H1 (cell line): ENCODE results near the gene GABARAPL1.

Experiments used
- CBX8 ChIP-seq: fragments of 300-800, 300-1000 bp; sonication (generic); IDR thresholded peaks from 2 replicates; pipeline ENCODE4 v1.7.1; 2016; ENCODE audit warnings: low read depth, low read length, borderline replicate concordance
- CREB1 ChIP-seq: IDR thresholded peaks from 2 replicates; pipeline ENCODE4 v1.6.1; 2012; ENCODE audit warnings: inconsistent platforms
- EZH2 ChIP-seq: fragments of 200-600 bp; sonication (generic); IDR thresholded peaks from 2 replicates; pipeline ENCODE4 v1.7.1; 2012; ENCODE audit warnings: low read depth, mild to moderate bottlenecking, moderate library complexity, low read length, inconsistent platforms; ENCODE audit not compliant: severe bottlenecking
- JUND ChIP-seq: IDR thresholded peaks from 2 replicates; pipeline ENCODE4 v1.6.1; 2011; ENCODE audit warnings: mild to moderate bottlenecking, improper control_type of control experiment, low read length
- POLR2A ChIP-seq, 2 experiments: IDR thresholded peaks; 1 replicate in 1 of 2; 2 replicates in 1 of 2; pipeline ENCODE4 v1.6.1; 2011; ENCODE audit warnings: low read depth in 2 of 2, low read length in 2 of 2, mild to moderate bottlenecking in 2 of 2; ENCODE audit errors: control extremely low read depth in 1 of 2
- POLR2AphosphoS5 ChIP-seq: IDR thresholded peaks from 2 replicates; pipeline ENCODE4 v1.6.1; 2011; ENCODE audit warnings: low read depth, low read length
- RFX5 ChIP-seq: IDR thresholded peaks from 2 replicates; pipeline ENCODE4 v1.6.1; 2011; ENCODE audit warnings: low read depth, low read length, improper control_type of control experiment, borderline replicate concordance
- SIX5 ChIP-seq: IDR thresholded peaks from 2 replicates; pipeline ENCODE4 v1.6.1; 2011; ENCODE audit warnings: mild to moderate bottlenecking, low read depth, low read length
- TAF1 ChIP-seq: IDR thresholded peaks from 2 replicates; pipeline ENCODE4 v1.6.1; 2011; ENCODE audit warnings: mild to moderate bottlenecking, low read depth, low read length
- ZNF274 ChIP-seq: IDR thresholded peaks from 2 replicates; pipeline ENCODE4 v1.7.0; 2012; ENCODE audit warnings: low read length, borderline replicate concordance; ENCODE audit errors: extremely low read depth
- TF ChIP-seq, protein P1 (sequence below): fragments of 300-600 bp; sonication (generic); IDR thresholded peaks from 2 replicates; pipeline ENCODE4 v1.7.1; 2012; ENCODE audit warnings: low read length, moderate library complexity, mild to moderate bottlenecking, inconsistent platforms; ENCODE audit not compliant: insufficient replicate concordance
- TF ChIP-seq, protein P2 (sequence below), 3 experiments: IDR thresholded peaks; 1 replicate in 2 of 3; 2 replicates in 1 of 3; pipeline versions ENCODE4 v1.5.1 to v1.6.1; 2011; ENCODE audit warnings: low read length in 3 of 3, mild to moderate bottlenecking in 3 of 3, inconsistent platforms in 2 of 3, low read depth in 1 of 3, moderate library complexity in 1 of 3; ENCODE audit not compliant: insufficient read depth in 1 of 3; ENCODE audit errors: control extremely low read depth in 1 of 3

DNA sequence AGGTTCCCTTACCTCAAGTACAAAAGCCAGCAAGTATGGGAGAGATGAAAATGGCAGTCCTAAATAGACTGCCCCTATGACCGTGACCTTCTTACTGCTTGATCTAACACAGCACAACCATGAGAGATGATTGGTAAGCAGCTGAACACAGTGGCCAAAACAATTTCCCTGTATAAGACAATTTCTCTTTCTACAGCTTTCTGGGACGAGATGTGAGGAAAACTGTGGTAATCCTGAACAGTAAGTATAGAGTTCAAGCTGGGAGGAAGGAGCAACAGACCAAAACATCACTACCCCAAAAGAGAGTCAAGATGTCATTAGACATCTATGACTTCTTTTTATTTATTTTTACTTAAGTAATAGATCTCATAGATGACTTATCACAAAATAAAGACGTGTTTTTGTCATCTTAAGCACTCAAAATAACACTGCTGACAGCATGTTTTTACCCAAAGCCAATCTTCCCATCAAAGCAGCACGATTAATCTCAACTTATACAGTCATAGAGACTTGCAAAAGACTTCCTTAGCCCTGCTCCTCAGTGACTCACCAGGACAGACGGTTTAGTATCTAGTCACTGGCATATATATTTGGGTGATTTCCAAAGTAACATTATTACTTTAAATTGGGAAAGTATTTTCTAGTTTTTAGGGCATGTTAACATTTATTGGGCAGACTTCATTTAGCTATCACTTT is 30.2 kb upstream of the GABARAPL1 start:
- TF ChIP-seq, protein P1, sequence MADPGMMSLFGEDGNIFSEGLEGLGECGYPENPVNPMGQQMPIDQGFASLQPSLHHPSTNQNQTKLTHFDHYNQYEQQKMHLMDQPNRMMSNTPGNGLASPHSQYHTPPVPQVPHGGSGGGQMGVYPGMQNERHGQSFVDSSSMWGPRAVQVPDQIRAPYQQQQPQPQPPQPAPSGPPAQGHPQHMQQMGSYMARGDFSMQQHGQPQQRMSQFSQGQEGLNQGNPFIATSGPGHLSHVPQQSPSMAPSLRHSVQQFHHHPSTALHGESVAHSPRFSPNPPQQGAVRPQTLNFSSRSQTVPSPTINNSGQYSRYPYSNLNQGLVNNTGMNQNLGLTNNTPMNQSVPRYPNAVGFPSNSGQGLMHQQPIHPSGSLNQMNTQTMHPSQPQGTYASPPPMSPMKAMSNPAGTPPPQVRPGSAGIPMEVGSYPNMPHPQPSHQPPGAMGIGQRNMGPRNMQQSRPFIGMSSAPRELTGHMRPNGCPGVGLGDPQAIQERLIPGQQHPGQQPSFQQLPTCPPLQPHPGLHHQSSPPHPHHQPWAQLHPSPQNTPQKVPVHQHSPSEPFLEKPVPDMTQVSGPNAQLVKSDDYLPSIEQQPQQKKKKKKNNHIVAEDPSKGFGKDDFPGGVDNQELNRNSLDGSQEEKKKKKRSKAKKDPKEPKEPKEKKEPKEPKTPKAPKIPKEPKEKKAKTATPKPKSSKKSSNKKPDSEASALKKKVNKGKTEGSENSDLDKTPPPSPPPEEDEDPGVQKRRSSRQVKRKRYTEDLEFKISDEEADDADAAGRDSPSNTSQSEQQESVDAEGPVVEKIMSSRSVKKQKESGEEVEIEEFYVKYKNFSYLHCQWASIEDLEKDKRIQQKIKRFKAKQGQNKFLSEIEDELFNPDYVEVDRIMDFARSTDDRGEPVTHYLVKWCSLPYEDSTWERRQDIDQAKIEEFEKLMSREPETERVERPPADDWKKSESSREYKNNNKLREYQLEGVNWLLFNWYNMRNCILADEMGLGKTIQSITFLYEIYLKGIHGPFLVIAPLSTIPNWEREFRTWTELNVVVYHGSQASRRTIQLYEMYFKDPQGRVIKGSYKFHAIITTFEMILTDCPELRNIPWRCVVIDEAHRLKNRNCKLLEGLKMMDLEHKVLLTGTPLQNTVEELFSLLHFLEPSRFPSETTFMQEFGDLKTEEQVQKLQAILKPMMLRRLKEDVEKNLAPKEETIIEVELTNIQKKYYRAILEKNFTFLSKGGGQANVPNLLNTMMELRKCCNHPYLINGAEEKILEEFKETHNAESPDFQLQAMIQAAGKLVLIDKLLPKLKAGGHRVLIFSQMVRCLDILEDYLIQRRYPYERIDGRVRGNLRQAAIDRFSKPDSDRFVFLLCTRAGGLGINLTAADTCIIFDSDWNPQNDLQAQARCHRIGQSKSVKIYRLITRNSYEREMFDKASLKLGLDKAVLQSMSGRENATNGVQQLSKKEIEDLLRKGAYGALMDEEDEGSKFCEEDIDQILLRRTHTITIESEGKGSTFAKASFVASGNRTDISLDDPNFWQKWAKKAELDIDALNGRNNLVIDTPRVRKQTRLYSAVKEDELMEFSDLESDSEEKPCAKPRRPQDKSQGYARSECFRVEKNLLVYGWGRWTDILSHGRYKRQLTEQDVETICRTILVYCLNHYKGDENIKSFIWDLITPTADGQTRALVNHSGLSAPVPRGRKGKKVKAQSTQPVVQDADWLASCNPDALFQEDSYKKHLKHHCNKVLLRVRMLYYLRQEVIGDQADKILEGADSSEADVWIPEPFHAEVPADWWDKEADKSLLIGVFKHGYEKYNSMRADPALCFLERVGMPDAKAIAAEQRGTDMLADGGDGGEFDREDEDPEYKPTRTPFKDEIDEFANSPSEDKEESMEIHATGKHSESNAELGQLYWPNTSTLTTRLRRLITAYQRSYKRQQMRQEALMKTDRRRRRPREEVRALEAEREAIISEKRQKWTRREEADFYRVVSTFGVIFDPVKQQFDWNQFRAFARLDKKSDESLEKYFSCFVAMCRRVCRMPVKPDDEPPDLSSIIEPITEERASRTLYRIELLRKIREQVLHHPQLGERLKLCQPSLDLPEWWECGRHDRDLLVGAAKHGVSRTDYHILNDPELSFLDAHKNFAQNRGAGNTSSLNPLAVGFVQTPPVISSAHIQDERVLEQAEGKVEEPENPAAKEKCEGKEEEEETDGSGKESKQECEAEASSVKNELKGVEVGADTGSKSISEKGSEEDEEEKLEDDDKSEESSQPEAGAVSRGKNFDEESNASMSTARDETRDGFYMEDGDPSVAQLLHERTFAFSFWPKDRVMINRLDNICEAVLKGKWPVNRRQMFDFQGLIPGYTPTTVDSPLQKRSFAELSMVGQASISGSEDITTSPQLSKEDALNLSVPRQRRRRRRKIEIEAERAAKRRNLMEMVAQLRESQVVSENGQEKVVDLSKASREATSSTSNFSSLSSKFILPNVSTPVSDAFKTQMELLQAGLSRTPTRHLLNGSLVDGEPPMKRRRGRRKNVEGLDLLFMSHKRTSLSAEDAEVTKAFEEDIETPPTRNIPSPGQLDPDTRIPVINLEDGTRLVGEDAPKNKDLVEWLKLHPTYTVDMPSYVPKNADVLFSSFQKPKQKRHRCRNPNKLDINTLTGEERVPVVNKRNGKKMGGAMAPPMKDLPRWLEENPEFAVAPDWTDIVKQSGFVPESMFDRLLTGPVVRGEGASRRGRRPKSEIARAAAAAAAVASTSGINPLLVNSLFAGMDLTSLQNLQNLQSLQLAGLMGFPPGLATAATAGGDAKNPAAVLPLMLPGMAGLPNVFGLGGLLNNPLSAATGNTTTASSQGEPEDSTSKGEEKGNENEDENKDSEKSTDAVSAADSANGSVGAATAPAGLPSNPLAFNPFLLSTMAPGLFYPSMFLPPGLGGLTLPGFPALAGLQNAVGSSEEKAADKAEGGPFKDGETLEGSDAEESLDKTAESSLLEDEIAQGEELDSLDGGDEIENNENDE: no peak
- TF ChIP-seq, protein P2, sequence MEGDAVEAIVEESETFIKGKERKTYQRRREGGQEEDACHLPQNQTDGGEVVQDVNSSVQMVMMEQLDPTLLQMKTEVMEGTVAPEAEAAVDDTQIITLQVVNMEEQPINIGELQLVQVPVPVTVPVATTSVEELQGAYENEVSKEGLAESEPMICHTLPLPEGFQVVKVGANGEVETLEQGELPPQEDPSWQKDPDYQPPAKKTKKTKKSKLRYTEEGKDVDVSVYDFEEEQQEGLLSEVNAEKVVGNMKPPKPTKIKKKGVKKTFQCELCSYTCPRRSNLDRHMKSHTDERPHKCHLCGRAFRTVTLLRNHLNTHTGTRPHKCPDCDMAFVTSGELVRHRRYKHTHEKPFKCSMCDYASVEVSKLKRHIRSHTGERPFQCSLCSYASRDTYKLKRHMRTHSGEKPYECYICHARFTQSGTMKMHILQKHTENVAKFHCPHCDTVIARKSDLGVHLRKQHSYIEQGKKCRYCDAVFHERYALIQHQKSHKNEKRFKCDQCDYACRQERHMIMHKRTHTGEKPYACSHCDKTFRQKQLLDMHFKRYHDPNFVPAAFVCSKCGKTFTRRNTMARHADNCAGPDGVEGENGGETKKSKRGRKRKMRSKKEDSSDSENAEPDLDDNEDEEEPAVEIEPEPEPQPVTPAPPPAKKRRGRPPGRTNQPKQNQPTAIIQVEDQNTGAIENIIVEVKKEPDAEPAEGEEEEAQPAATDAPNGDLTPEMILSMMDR (IDR thresholded peaks at IDR 0.05; ENCODE audit: control extremely low read depth in 1 of 3, insufficient read depth in 1 of 3, low read depth in 1 of 3, low read length in 3 of 3): no peak
- no peak for TF ChIP-seq ZNF274
- no peak for TF ChIP-seq SIX5
- TF ChIP-seq RFX5: no peak
- no peak for TF ChIP-seq JUND
- no peak for TF ChIP-seq POLR2A (IDR thresholded peaks at IDR 0.05; ENCODE audit: control extremely low read depth in 1 of 2, low read depth in 2 of 2, low read length in 2 of 2)
- no peak for TF ChIP-seq EZH2
- no peak for TF ChIP-seq TAF1
- TF ChIP-seq CBX8: no peak
- no peak for TF ChIP-seq POLR2AphosphoS5
- TF ChIP-seq CREB1: no peak
